ENCODE data around the gene EXOC3L1.

The EXOC3L1 gene

GRCh38 chr16:67146523-67147357, 43.2 kb downstream of the EXOC3L1 start:
- no peak for DNase-seq

GRCh38 chr16:67145746-67146145, 44.2 kb downstream of the EXOC3L1 start:
- DNase-seq: no peak

GRCh38 chr16:67144943-67145342, 45.0 kb downstream of the EXOC3L1 start:
- DNase-seq: no peak

- no peak for DNase-seq
Observed at GRCh38 chr16:67142342-67142741, 47.6 kb downstream of the EXOC3L1 start.

GRCh38 chr16:67141391-67141790, 48.5 kb downstream of the EXOC3L1 start:
- DNase-seq: no peak

- no peak for DNase-seq
Observed at GRCh38 chr16:67137605-67138004, 52.3 kb downstream of the EXOC3L1 start.
